ENCODE results near the gene RSRC1.
"Not testable (repeated sequence)": the region's sequence is repeated elsewhere in the genome, so short reads cannot be mapped to it uniquely, and the experiment has no call there.

The RSRC1 gene

GRCh38 chr3:158205994-158206393, 96.1 kb downstream of the RSRC1 start:
- H3K27ac ChIP-seq, result no peak overlapping the region
- no peak overlapping the region for H3K4me3 ChIP-seq

- no peak overlapping the region for H3K27ac ChIP-seq
- no peak overlapping the region for H3K4me3 ChIP-seq
Observed at GRCh38 chr3:158210067-158210466, 100.2 kb downstream of the RSRC1 start.

- Histone ChIP-seq H3K27ac (no peak overlapping the region), H3K4me3 (no peak overlapping the region)
Observed at GRCh38 chr3:158213461-158213860, 103.6 kb downstream of the RSRC1 start.

GRCh38 chr3:158217992-158218391, 108.1 kb downstream of the RSRC1 start:
- no peak overlapping the region for H3K4me3 ChIP-seq

GRCh38 chr3:158220575-158220974, 110.7 kb downstream of the RSRC1 start:
- Histone ChIP-seq H3K27ac (no peak overlapping the region), H3K4me3 (no peak overlapping the region)

More at GRCh38 chr3:158217992-158218391, 108.1 kb downstream of the RSRC1 start:
- no peak overlapping the region for H3K27ac ChIP-seq

- no peak overlapping the region for H3K27ac ChIP-seq
- no peak overlapping the region for H3K4me3 ChIP-seq
Observed at GRCh38 chr3:158221426-158221825, 111.5 kb downstream of the RSRC1 start.

GRCh38 chr3:158226429-158226828, 116.5 kb downstream of the RSRC1 start:
- no peak overlapping the region for H3K27ac ChIP-seq
- H3K4me3 ChIP-seq, result no peak overlapping the region

- not testable (repeated sequence) for H3K27ac ChIP-seq, H3K4me3 ChIP-seq
Observed at GRCh38 chr3:158228942-158229341, 119.1 kb downstream of the RSRC1 start.

GRCh38 chr3:158233791-158234190, 123.9 kb downstream of the RSRC1 start:
- Histone ChIP-seq H3K27ac (no peak overlapping the region), H3K4me3 (no peak overlapping the region)

GRCh38 chr3:158244274-158244673, 134.4 kb downstream of the RSRC1 start:
- H3K27ac ChIP-seq, result no peak overlapping the region

GRCh38 chr3:158247288-158247687, 137.4 kb downstream of the RSRC1 start:
- H3K27ac ChIP-seq, result no peak overlapping the region
- H3K4me3 ChIP-seq, result no peak overlapping the region

More at GRCh38 chr3:158244274-158244673, 134.4 kb downstream of the RSRC1 start:
- no peak overlapping the region for H3K4me3 ChIP-seq

GRCh38 chr3:158248261-158248660, 138.4 kb downstream of the RSRC1 start:
- Histone ChIP-seq H3K27ac (no peak overlapping the region), H3K4me3 (no peak overlapping the region)

- no peak overlapping the region for H3K27ac ChIP-seq
- no peak overlapping the region for H3K4me3 ChIP-seq
Observed at GRCh38 chr3:158249183-158249582, 139.3 kb downstream of the RSRC1 start.

GRCh38 chr3:158258619-158259018, 148.7 kb downstream of the RSRC1 start:
- Histone ChIP-seq H3K4me3 (no peak overlapping the region), H3K27ac (no peak overlapping the region)

GRCh38 chr3:158260392-158260791, 150.5 kb downstream of the RSRC1 start:
- Histone ChIP-seq H3K27ac (no peak overlapping the region), H3K4me3 (no peak overlapping the region)

- H3K4me3 ChIP-seq, result no peak overlapping the region
- H3K27ac ChIP-seq, result no peak overlapping the region
Observed at GRCh38 chr3:158261371-158261991, 151.6 kb downstream of the RSRC1 start.

GRCh38 chr3:158264894-158265293, 155.0 kb downstream of the RSRC1 start:
- H3K4me3 ChIP-seq, result no peak overlapping the region
- H3K27ac ChIP-seq, result no peak overlapping the region

- Histone ChIP-seq H3K4me3 (no peak overlapping the region), H3K27ac (no peak overlapping the region)
Observed at GRCh38 chr3:158267015-158267414, 157.1 kb downstream of the RSRC1 start.

GRCh38 chr3:158269942-158270341, 160.1 kb downstream of the RSRC1 start:
- Histone ChIP-seq H3K27ac (peak overlapping the region in 1 of 21 experiments; percentile 42), H3K4me3 (no peak overlapping the region)

- H3K27ac ChIP-seq, result no peak overlapping the region
- H3K4me3 ChIP-seq, result no peak overlapping the region
Observed at GRCh38 chr3:158272081-158272480, 162.2 kb downstream of the RSRC1 start.

- no peak overlapping the region for H3K4me3 ChIP-seq
- H3K27ac ChIP-seq, result no peak overlapping the region
Observed at GRCh38 chr3:158273656-158274055, 163.8 kb downstream of the RSRC1 start.

GRCh38 chr3:158278187-158278586, 168.3 kb downstream of the RSRC1 start:
- H3K4me3 ChIP-seq, result no peak overlapping the region
- H3K27ac ChIP-seq, result no peak overlapping the region

All from skin epidermis (tissue), 12 donors.